HG03558 (cell line): ENCODE results near the gene CD300LD.

Experiments
- ATAC-seq: cut with Tn5 transposase; IDR thresholded peaks from one replicate; pipeline ENCODE4 v1.9.1; 2021; ENCODE audit warnings: moderate number of reproducible peaks; ENCODE audit not compliant: unreplicated experiment; ENCODE audit errors: extremely low read depth

The CD300LD gene

GRCh38 chr17:74608511-74608910, 16.4 kb upstream of the CD300LD start:
- ATAC-seq, result no peak

GRCh38 chr17:74607221-74607620, 15.1 kb upstream of the CD300LD start:
- ATAC-seq, result no peak

GRCh38 chr17:74606050-74606449, 14.0 kb upstream of the CD300LD start:
- ATAC-seq, result no peak

GRCh38 chr17:74605361-74605760, 13.3 kb upstream of the CD300LD start:
- ATAC-seq, result no peak

GRCh38 chr17:74604761-74605160, 12.7 kb upstream of the CD300LD start:
- ATAC-seq, result no peak

GRCh38 chr17:74604200-74604599, 12.1 kb upstream of the CD300LD start:
- no peak for ATAC-seq

GRCh38 chr17:74603746-74604145, 11.7 kb upstream of the CD300LD start:
- no peak for ATAC-seq

GRCh38 chr17:74603037-74603635, 11.1 kb upstream of the CD300LD start:
- no peak for ATAC-seq

- ATAC-seq, result no peak
These were observed 10.0 kb upstream of the CD300LD start for GRCh38 chr17:74601944-74602572.

- ATAC-seq, result no peak
These were observed 7.4 kb upstream of the CD300LD start for GRCh38 chr17:74599448-74599939.

- ATAC-seq, result no peak
These were observed 6.9 kb upstream of the CD300LD start for GRCh38 chr17:74599023-74599399.

GRCh38 chr17:74598346-74599022, 6.4 kb upstream of the CD300LD start:
- ATAC-seq, result no peak

- ATAC-seq, result no peak
These were observed 5.1 kb upstream of the CD300LD start for GRCh38 chr17:74597069-74597790.

GRCh38 chr17:74595037-74595750, 3.1 kb upstream of the CD300LD start:
- ATAC-seq, result no peak

GRCh38 chr17:74591503-74591902, 580 bp downstream of the CD300LD start:
- ATAC-seq, result no peak

GRCh38 chr17:74585711-74586110, 6.4 kb downstream of the CD300LD start:
- no peak for ATAC-seq

- no peak for ATAC-seq
These were observed 7.6 kb downstream of the CD300LD start for GRCh38 chr17:74584292-74585060.

- no peak for ATAC-seq
These were observed 9.4 kb downstream of the CD300LD start for GRCh38 chr17:74582633-74583032.

GRCh38 chr17:74579900-74580299, 12.2 kb downstream of the CD300LD start:
- ATAC-seq, result no peak

- ATAC-seq, result no peak
These were observed 13.1 kb downstream of the CD300LD start for GRCh38 chr17:74578979-74579378.
